HepG2 (cell line): ENCODE results near the gene KXD1. TPM values are rescaled to one million over a fixed set of nuclear protein-coding genes. Genes with fewer than 3 reads are reported as not detected.

Source experiments
- ARID3A ChIP-seq: IDR thresholded peaks from 2 replicates; pipeline ENCODE4 v1.6.1; 2012; ENCODE audit warnings: low read depth, low read length, improper control_type of control experiment
- ARNT ChIP-seq: fragments of 450-650 bp; IDR thresholded peaks from 2 replicates; pipeline ENCODE4 v1.6.1; 2017
- ASH2L ChIP-seq: fragments of 300-600, 200-600 bp; sonication (generic); IDR thresholded peaks from 2 replicates; pipeline ENCODE4 v1.7.0; 2017; ENCODE audit warnings: low read depth, mild to moderate bottlenecking, moderate library complexity, mixed read lengths, low read length; ENCODE audit not compliant: insufficient read length
- CBX1 ChIP-seq: IDR thresholded peaks from one replicate; pipeline ENCODE4 v1.6.1; 2016; ENCODE audit warnings: antibody characterized with exemption, low read depth
- CBX5 ChIP-seq: sonication (generic); formaldehyde crosslinking; IDR thresholded peaks from 2 replicates; pipeline ENCODE4 v1.4.0; 2020; ENCODE audit warnings: missing genetic modification reagents, borderline replicate concordance
- FOXM1 ChIP-seq: sonication (generic); formaldehyde crosslinking; IDR thresholded peaks from 2 replicates; pipeline ENCODE4 v1.5.0; 2020; ENCODE audit warnings: missing genetic modification reagents
- GATAD2A ChIP-seq: IDR thresholded peaks from 2 replicates; pipeline ENCODE4 v1.6.1; 2016
- GPBP1L1 ChIP-seq: sonication (generic); formaldehyde crosslinking; IDR thresholded peaks from 2 replicates; pipeline ENCODE4 v1.5.0; 2020; ENCODE audit warnings: mild to moderate bottlenecking, missing genetic modification reagents
- HIVEP1 ChIP-seq: sonication (generic); formaldehyde crosslinking; IDR thresholded peaks from 2 replicates; pipeline ENCODE4 v1.4.0; 2020; ENCODE audit warnings: mild to moderate bottlenecking, missing genetic modification reagents
- HOXD1 ChIP-seq: sonication (generic); formaldehyde crosslinking; IDR thresholded peaks from 2 replicates; pipeline ENCODE4 v1.5.0; 2020; ENCODE audit warnings: missing genetic modification reagents
- IRX3 ChIP-seq: sonication (generic); formaldehyde crosslinking; IDR thresholded peaks from 2 replicates; pipeline ENCODE4 v1.8.1; 2023; ENCODE audit warnings: mild to moderate bottlenecking, low read depth, missing genetic modification reagents, borderline replicate concordance
- JUNB ChIP-seq: sonication (generic); formaldehyde crosslinking; IDR thresholded peaks from 2 replicates; pipeline ENCODE4 v1.8.0; 2022; ENCODE audit warnings: missing genetic modification reagents, mild to moderate bottlenecking, borderline replicate concordance
- MAX ChIP-seq: IDR thresholded peaks from 2 replicates; pipeline ENCODE4 v1.6.1; 2012; ENCODE audit warnings: inconsistent platforms
- MXD3 ChIP-seq: IDR thresholded peaks from 2 replicates; pipeline ENCODE4 v1.6.1; 2016; ENCODE audit warnings: mild to moderate bottlenecking, missing biosample characterization, missing genetic modification reagents
- MXD4 ChIP-seq: IDR thresholded peaks from 2 replicates; pipeline ENCODE4 v1.6.1; 2016; ENCODE audit warnings: mild to moderate bottlenecking, missing biosample characterization, missing genetic modification reagents
- NAIF1 ChIP-seq: sonication (generic); formaldehyde crosslinking; IDR thresholded peaks from 2 replicates; pipeline ENCODE4 v1.5.0; 2020; ENCODE audit warnings: mild to moderate bottlenecking, missing genetic modification reagents, borderline replicate concordance
- NR2C2 ChIP-seq: sonication (generic); formaldehyde crosslinking; IDR thresholded peaks from 2 replicates; pipeline ENCODE4 v1.4.0; 2020; ENCODE audit warnings: missing genetic modification reagents, mild to moderate bottlenecking, moderate library complexity, borderline replicate concordance
- RFX5 ChIP-seq: IDR thresholded peaks from 2 replicates; pipeline ENCODE4 v1.6.1; 2011; ENCODE audit warnings: low read depth, low read length, improper control_type of control experiment
- RORA ChIP-seq: sonication (generic); formaldehyde crosslinking; IDR thresholded peaks from 2 replicates; pipeline ENCODE4 v1.5.0; 2020; ENCODE audit warnings: mild to moderate bottlenecking, missing genetic modification reagents, moderate library complexity
- SIX4 ChIP-seq: sonication (generic); formaldehyde crosslinking; IDR thresholded peaks from 2 replicates; pipeline ENCODE4 v1.4.0; 2020; ENCODE audit warnings: missing genetic modification reagents
- SNAPC2 ChIP-seq: sonication (generic); formaldehyde crosslinking; IDR thresholded peaks from 2 replicates; pipeline ENCODE4 v1.8.1; 2022; ENCODE audit warnings: mild to moderate bottlenecking, missing genetic modification reagents
- SP1 ChIP-seq, 2 experiments: fragments of 450-650 bp in 1 of 2; sonication (generic) in 1 of 2; formaldehyde crosslinking in 1 of 2; IDR thresholded peaks; 2 replicates each; pipeline versions ENCODE4 v1.4.0 to v1.6.1; 2016 to 2020; ENCODE audit warnings: missing genetic modification reagents in 1 of 2
- TEF ChIP-seq: sonication (generic); formaldehyde crosslinking; IDR thresholded peaks from 2 replicates; pipeline ENCODE4 v1.5.0; 2020; ENCODE audit warnings: missing genetic modification reagents
- ZBTB46 ChIP-seq: sonication (generic); formaldehyde crosslinking; IDR thresholded peaks from 2 replicates; pipeline ENCODE4 v1.4.0; 2020; ENCODE audit warnings: mild to moderate bottlenecking, missing genetic modification reagents, borderline replicate concordance
- ZNF225 ChIP-seq: sonication (generic); formaldehyde crosslinking; IDR thresholded peaks from 2 replicates; pipeline ENCODE4 v1.4.0; 2020; ENCODE audit warnings: mild to moderate bottlenecking, missing genetic modification reagents
- ZNF230 ChIP-seq: sonication (generic); formaldehyde crosslinking; IDR thresholded peaks from 2 replicates; pipeline ENCODE4 v1.4.0; 2020; ENCODE audit warnings: mild to moderate bottlenecking, missing genetic modification reagents
- ZNF256 ChIP-seq: sonication (generic); formaldehyde crosslinking; conservative IDR thresholded peaks from 2 replicates; pipeline ENCODE4 v1.4.0; 2020; ENCODE audit warnings: missing genetic modification reagents
- ZNF282 ChIP-seq: fragments of 450-650 bp; IDR thresholded peaks from 2 replicates; pipeline ENCODE4 v1.6.1; 2018; ENCODE audit not compliant: partially characterized antibody
- polyA plus RNA-seq, 8 experiments: library from polyadenylated mRNA; depleted of rRNA in 3 of 8; stranded (reverse) in 7 of 8; unstranded in 1 of 8; fragments of >200 nt; fragmentation: Illumina TruSeq in 4 of 8; extraction: Trizol in 4 of 8; gene quantifications; 2 replicates each; pipeline versions ENCODE4 v1.2.1 to v1.2.3, GENCODE V29; 2011 to 2016; ENCODE audit warnings: low read depth in 4 of 8, missing spikeins in 1 of 8, mixed read lengths in 1 of 8; ENCODE audit not compliant: insufficient read depth in 1 of 8
- total RNA-seq, 5 experiments: library from RNA; depleted of rRNA; stranded (reverse); fragments of >200 nt; fragmentation: Illumina TruSeq; extraction: Trizol; gene quantifications; 2 replicates each; pipeline ENCODE4 v1.2.3, GENCODE V29; 2016; ENCODE audit warnings: low read depth in 1 of 5

The KXD1 gene
- total and polyA plus RNA-seq, 2 of the 13 experiments (the other 11 are each of a cell fraction or from before 2014, with no cell fraction given): 44.6 to 143 TPM

GRCh38 chr19:18518639-18519038 is 39.0 kb upstream of the KXD1 start (continued):
- TF ChIP-seq SIX4 (no peak), ARID3A (no peak), ARNT (no peak), CBX1 (no peak), IRX3 (CRISPR knock-in tag) (no peak), HIVEP1 (CRISPR knock-in tag) (no peak), RFX5 (no peak), ZNF230 (CRISPR knock-in tag) (no peak), ZNF282 (no peak), ASH2L (no peak), ZBTB46 (CRISPR knock-in tag) (no peak), FOXM1 (no peak), MXD3 (CRISPR knock-in tag) (no peak), MAX (peak; percentile 72), SP1 (IDR thresholded peaks at IDR 0.05) (no peak), SP1 (CRISPR knock-in tag; IDR thresholded peaks at IDR 0.05) (no peak), MXD4 (no peak), CBX5 (CRISPR knock-in tag) (0 out of 2 replicates have a peak, but pooled peaks have one; percentile 22), SNAPC2 (CRISPR knock-in tag) (no peak), GPBP1L1 (CRISPR knock-in tag) (no peak), ZNF225 (CRISPR knock-in tag) (no peak), ZNF256 (CRISPR knock-in tag) (no peak), JUNB (no peak), NAIF1 (CRISPR knock-in tag) (no peak), RORA (CRISPR knock-in tag) (0 out of 2 replicates have a peak, but pooled peaks have one; percentile 51), HOXD1 (CRISPR knock-in tag) (no peak), NR2C2 (CRISPR knock-in tag) (no peak), GATAD2A (CRISPR knock-in tag) (peak; percentile 54), TEF (CRISPR knock-in tag) (no peak)
